SH-SY5Y (cell line): Measurements from ENCODE around the gene UBQLN4.

Source experiments
- GATA2 ChIP-seq: IDR thresholded peaks from 2 replicates; pipeline ENCODE4 v1.6.1; 2011; ENCODE audit warnings: mild to moderate bottlenecking, low read depth, low read length
- GATA3 ChIP-seq: IDR thresholded peaks from 2 replicates; pipeline ENCODE4 v1.6.1; 2011; ENCODE audit warnings: low read depth, mild to moderate bottlenecking, low read length, moderate library complexity

Gene UBQLN4

GRCh38 chr1:155993595-155993994, 60.0 kb downstream of the UBQLN4 start:
- no peak for TF ChIP-seq GATA3
- TF ChIP-seq GATA2, result no peak

- TF ChIP-seq GATA3 (no peak), GATA2 (no peak)
Observed at GRCh38 chr1:155990005-155990739, 63.4 kb downstream of the UBQLN4 start.

GRCh38 chr1:155989242-155990004, 64.2 kb downstream of the UBQLN4 start:
- TF ChIP-seq GATA3, result no peak
- no peak for TF ChIP-seq GATA2
